Neutrophil (primary cell): ENCODE measurements around the gene CNKSR3.

Experiments
- H3K27ac ChIP-seq: fragments of 200-600 bp; sonication (generic); 2 replicates; pipeline ENCODE4 v1.5.1; 2016; ENCODE audit warnings: mild to moderate bottlenecking, moderate library complexity
- H3K27me3 ChIP-seq: fragments of 200-600 bp; sonication (generic); 2 replicates; pipeline ENCODE4 v1.6.0; 2016; ENCODE audit warnings: mild to moderate bottlenecking
- H3K36me3 ChIP-seq: fragments of 200-600 bp; sonication (generic); 2 replicates; pipeline ENCODE4 v1.5.1; 2017
- H3K4me1 ChIP-seq, 2 experiments: fragments of 200-600 bp in 1 of 2; sonication (generic) in 1 of 2; 1 replicate in 1 of 2; 2 replicates in 1 of 2; pipeline versions ENCODE4 v1.5.1 to v1.6.1; 2013 to 2016; ENCODE audit warnings: low read depth in 1 of 2, low read length in 1 of 2, mild to moderate bottlenecking in 1 of 2, moderate library complexity in 1 of 2; ENCODE audit not compliant: control insufficient read depth in 1 of 2, insufficient read depth in 1 of 2
- H3K4me3 ChIP-seq, 2 experiments: fragments of 200-600 bp in 1 of 2; sonication (generic) in 1 of 2; 1 replicate in 1 of 2; 2 replicates in 1 of 2; pipeline ENCODE4 v1.5.1; 2013 to 2016; ENCODE audit warnings: low read depth in 1 of 2, low read length in 1 of 2, mild to moderate bottlenecking in 1 of 2, moderate library complexity in 1 of 2
- H3K9me3 ChIP-seq: fragments of 200-600 bp; sonication (generic); 2 replicates; pipeline ENCODE4 v1.5.1; 2016
- TF ChIP-seq, protein P1 (sequence below): fragments of 200-600 bp; sonication (generic); IDR thresholded peaks from 2 replicates; pipeline ENCODE4 v1.5.1; 2016; ENCODE audit warnings: antibody characterized with exemption

The CNKSR3 gene

DNA sequence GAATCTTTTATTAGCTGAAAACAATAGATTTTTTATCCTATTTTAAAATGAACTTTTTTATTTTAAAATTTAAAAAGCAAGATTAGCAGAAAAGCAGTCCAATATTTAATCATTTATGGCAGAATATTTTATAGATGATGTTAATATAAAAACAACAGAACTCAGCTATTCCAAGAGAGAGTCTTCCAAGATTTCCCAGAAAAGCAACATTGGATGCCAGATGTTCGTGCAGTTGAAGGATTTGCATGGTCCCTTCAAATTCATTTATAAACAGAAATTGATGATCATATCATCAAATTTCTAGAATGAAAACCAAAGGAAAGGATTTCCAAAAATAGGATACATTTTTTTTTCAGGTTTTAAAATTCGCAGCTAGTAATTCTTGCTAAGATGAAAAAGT lies 25.4 kb upstream of the CNKSR3 start:
- Histone ChIP-seq H3K4me1 (no peaks in the 10 kb centered on the region), H3K36me3 (no peaks in the 10 kb centered on the region), H3K9me3 (no peaks in the 10 kb centered on the region), H3K27me3 (no peaks in the 10 kb centered on the region), H3K27ac (no peak overlapping the region), H3K4me3 (no peak overlapping the region)
- TF ChIP-seq, protein P1, sequence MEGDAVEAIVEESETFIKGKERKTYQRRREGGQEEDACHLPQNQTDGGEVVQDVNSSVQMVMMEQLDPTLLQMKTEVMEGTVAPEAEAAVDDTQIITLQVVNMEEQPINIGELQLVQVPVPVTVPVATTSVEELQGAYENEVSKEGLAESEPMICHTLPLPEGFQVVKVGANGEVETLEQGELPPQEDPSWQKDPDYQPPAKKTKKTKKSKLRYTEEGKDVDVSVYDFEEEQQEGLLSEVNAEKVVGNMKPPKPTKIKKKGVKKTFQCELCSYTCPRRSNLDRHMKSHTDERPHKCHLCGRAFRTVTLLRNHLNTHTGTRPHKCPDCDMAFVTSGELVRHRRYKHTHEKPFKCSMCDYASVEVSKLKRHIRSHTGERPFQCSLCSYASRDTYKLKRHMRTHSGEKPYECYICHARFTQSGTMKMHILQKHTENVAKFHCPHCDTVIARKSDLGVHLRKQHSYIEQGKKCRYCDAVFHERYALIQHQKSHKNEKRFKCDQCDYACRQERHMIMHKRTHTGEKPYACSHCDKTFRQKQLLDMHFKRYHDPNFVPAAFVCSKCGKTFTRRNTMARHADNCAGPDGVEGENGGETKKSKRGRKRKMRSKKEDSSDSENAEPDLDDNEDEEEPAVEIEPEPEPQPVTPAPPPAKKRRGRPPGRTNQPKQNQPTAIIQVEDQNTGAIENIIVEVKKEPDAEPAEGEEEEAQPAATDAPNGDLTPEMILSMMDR = no peak

DNA sequence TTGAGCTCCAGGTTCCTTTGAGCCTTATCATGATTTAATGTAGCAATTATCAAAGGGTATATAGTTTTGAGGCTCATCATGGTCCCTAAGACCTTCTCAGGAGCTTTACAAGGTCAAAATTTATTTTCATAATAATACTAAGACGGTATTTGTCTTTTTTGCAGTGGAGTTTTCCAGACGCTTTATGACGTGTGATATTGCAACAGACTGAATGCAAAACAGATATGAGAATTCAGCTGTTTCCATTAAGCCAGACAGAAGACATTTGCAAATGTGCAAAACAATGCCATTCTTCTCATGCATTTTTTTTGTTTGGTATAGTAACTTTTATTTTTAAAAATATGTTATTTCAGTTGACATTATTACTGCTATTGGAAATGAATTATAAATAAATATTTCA lies 24.7 kb upstream of the CNKSR3 start:
- no peaks in the 10 kb centered on the region for H3K4me1 ChIP-seq
- H3K36me3 ChIP-seq = no peaks in the 10 kb centered on the region
- H3K9me3 ChIP-seq = no peaks in the 10 kb centered on the region
- no peak overlapping the region for H3K4me3 ChIP-seq
- TF ChIP-seq, protein P1 = no peak
- no peaks in the 10 kb centered on the region for H3K27me3 ChIP-seq
- no peak overlapping the region for H3K27ac ChIP-seq

DNA sequence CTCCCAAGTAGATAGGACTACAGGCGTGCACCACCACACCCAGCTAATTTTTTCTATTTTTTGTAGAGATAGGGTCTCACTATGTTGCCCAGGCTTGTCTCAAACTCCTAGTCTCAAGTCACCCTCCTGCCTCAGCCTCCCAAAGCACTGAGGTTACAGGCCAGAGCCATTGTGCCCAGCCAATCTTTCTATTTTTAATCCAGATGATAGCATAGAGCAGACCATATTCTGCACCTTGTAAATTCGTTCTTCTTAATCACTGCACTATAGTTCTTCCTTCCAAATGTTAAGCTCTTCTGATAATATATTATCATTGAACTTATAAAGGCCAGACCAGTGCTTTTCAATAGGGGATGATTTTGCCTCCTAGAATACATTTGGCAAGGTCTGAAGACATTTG lies 24.0 kb upstream of the CNKSR3 start:
- Histone ChIP-seq H3K4me1 (no peaks in the 10 kb centered on the region), H3K27me3 (no peaks in the 10 kb centered on the region), H3K36me3 (no peaks in the 10 kb centered on the region), H3K9me3 (no peaks in the 10 kb centered on the region), H3K27ac (no peak overlapping the region), H3K4me3 (no peak overlapping the region)
- TF ChIP-seq, protein P1 = no peak

- TF ChIP-seq, protein P1 = no peak
- no peaks in the 10 kb centered on the region for H3K4me1 ChIP-seq
- H3K27me3 ChIP-seq = no peaks in the 10 kb centered on the region
These were observed 21.9 kb upstream of the CNKSR3 start for GRCh38 chr6:154532426-154532825.

GRCh38 chr6:154529957-154530356 lies 19.5 kb upstream of the CNKSR3 start:
- no peaks in the 10 kb centered on the region for H3K36me3 ChIP-seq
- TF ChIP-seq, protein P1 = no peak
- no peaks in the 10 kb centered on the region for H3K9me3 ChIP-seq
- H3K27me3 ChIP-seq = no peaks in the 10 kb centered on the region
- H3K4me1 ChIP-seq = no peaks in the 10 kb centered on the region
- no peak overlapping the region for H3K4me3 ChIP-seq
- no peak overlapping the region for H3K27ac ChIP-seq

More at GRCh38 chr6:154532426-154532825, 21.9 kb upstream of the CNKSR3 start:
- H3K4me3 ChIP-seq = no peak overlapping the region
- no peaks in the 10 kb centered on the region for H3K36me3 ChIP-seq
- H3K27ac ChIP-seq = no peak overlapping the region
- no peaks in the 10 kb centered on the region for H3K9me3 ChIP-seq
